Osteoblast (primary cell): Measurements from ENCODE around the gene CNIH2. TPM values are rescaled to one million over a fixed set of nuclear protein-coding genes. Genes with fewer than 3 reads are reported as not detected.

Source experiments
- DNase-seq: peaks from one replicate; pipeline ENCODE4 v3.0.0; 2011; ENCODE audit warnings: low spot score, mixed read lengths; ENCODE audit not compliant: insufficient read length; ENCODE audit errors: missing footprints
- H2AFZ ChIP-seq: 2 replicates; pipeline ENCODE4 v1.6.0; 2011; ENCODE audit warnings: mild to moderate bottlenecking, low read length
- H3K27ac ChIP-seq: 2 replicates; pipeline ENCODE4 v1.5.1; 2011; ENCODE audit warnings: mild to moderate bottlenecking, low read depth, low read length, moderate library complexity
- H3K27me3 ChIP-seq: 2 replicates; pipeline ENCODE4 v1.6.0; 2012; ENCODE audit warnings: mild to moderate bottlenecking, control low read depth, inconsistent platforms, low read length, moderate library complexity; ENCODE audit not compliant: insufficient read depth
- H3K36me3 ChIP-seq: 2 replicates; pipeline ENCODE4 v1.5.1; 2011; ENCODE audit warnings: mild to moderate bottlenecking, low read length, control low read depth, moderate library complexity; ENCODE audit not compliant: insufficient read depth
- H3K4me1 ChIP-seq: 2 replicates; pipeline ENCODE4 v1.5.1; 2011; ENCODE audit warnings: mild to moderate bottlenecking, low read length, control low read depth, moderate library complexity; ENCODE audit not compliant: insufficient read depth
- H3K4me2 ChIP-seq: 2 replicates; pipeline ENCODE4 v1.6.0; 2011; ENCODE audit warnings: mild to moderate bottlenecking, low read length; ENCODE audit not compliant: insufficient read depth
- H3K4me3 ChIP-seq: fragments of 200-600 bp; sonication (generic); 3 replicates; pipeline ENCODE4 v1.5.1; 2012; ENCODE audit warnings: mild to moderate bottlenecking, low read length, inconsistent platforms; ENCODE audit not compliant: insufficient read depth
- H3K79me2 ChIP-seq: 2 replicates; pipeline ENCODE4 v1.6.0; 2012; ENCODE audit warnings: mild to moderate bottlenecking, low read length, control low read depth, inconsistent platforms; ENCODE audit not compliant: insufficient read depth
- H3K9me3 ChIP-seq: 2 replicates; pipeline ENCODE4 v1.5.1; 2011; ENCODE audit warnings: low read depth, low read length, control low read depth
- H4K20me1 ChIP-seq: 2 replicates; pipeline ENCODE4 v1.6.0; 2012; ENCODE audit warnings: mild to moderate bottlenecking, low read length, control low read depth; ENCODE audit not compliant: insufficient read depth
- CTCF ChIP-seq: IDR thresholded peaks from 2 replicates; pipeline ENCODE4 v1.5.1; 2011; ENCODE audit warnings: mild to moderate bottlenecking, low read depth, low read length, moderate library complexity; ENCODE audit errors: extremely low read depth
- total RNA-seq: library from RNA; depleted of rRNA; stranded (reverse); fragments of >200 nt; gene quantifications from 2 replicates; pipeline ENCODE4 v1.2.3, GENCODE V29; 2012

Gene CNIH2
- total RNA-seq, 1 donor, result not detected

GRCh38 chr11:66262191-66262590, 15.8 kb upstream of the CNIH2 start:
- H3K9me3 ChIP-seq, result no peaks in the 10 kb centered on the region
- no peak overlapping the region for H3K27ac ChIP-seq
- peaks cover 19% of the 10 kb centered on the region for H3K79me2 ChIP-seq
- H4K20me1 ChIP-seq, result peaks cover 18% of the 10 kb centered on the region
- no peak for TF ChIP-seq CTCF
- H3K4me3 ChIP-seq, result no peak overlapping the region
- DNase-seq, result no peak
- H2AFZ ChIP-seq, result no peak overlapping the region
- H3K27me3 ChIP-seq, result no peaks in the 10 kb centered on the region
- H3K4me1 ChIP-seq, result peaks cover 13% of the 10 kb centered on the region
- H3K4me2 ChIP-seq, result no peak overlapping the region
- H3K36me3 ChIP-seq, result peaks cover 36% of the 10 kb centered on the region

DNA sequence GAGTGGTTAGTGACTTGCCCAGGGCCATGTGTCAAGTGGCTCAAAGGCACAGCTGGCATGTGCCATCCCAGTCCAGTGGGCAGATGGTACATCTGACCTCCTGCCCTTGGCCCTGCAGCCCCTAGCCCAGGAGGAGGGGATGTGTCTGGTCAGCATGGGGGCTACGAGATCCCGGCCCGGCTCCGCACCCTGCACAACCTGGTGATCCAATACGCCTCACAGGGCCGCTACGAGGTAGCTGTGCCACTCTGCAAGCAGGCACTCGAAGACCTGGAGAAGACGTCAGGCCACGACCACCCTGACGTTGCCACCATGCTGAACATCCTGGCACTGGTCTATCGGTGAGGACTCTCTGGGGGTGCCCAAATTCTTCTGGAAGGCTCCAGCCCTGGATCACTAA, 15.3 kb upstream of the CNIH2 start:
- H3K9me3 ChIP-seq, result no peaks in the 10 kb centered on the region
- H2AFZ ChIP-seq, result no peak overlapping the region
- no peak overlapping the region for H3K4me3 ChIP-seq
- H3K27me3 ChIP-seq, result no peaks in the 10 kb centered on the region
- H3K4me2 ChIP-seq, result no peak overlapping the region
- H3K36me3 ChIP-seq, result peaks cover 36% of the 10 kb centered on the region
- TF ChIP-seq CTCF, result no peak
- no peak for DNase-seq
- no peak overlapping the region for H3K27ac ChIP-seq
- H3K79me2 ChIP-seq, result peaks cover 19% of the 10 kb centered on the region
- H3K4me1 ChIP-seq, result peaks cover 13% of the 10 kb centered on the region
- peaks cover 18% of the 10 kb centered on the region for H4K20me1 ChIP-seq

DNA sequence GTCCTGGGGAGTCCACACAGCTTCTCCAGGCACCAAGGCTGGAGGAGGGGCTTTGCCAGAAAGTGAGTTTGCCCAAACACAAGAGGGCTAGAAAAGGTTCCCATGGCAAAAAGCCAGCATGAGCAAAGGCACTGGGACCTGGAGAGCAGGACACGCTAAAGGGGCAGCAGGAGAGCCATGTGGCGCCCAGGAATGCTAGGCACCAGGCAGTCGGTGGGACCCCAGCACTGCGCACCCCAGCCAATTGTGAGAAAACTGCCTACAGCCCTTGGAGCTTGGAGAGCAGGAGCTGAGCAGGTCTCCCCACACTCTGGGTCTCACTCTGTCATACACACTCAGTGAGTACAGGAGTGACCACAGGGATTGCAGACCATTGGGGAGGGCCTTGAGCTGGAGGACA, 14.7 kb upstream of the CNIH2 start:
- no peak for DNase-seq
- no peak for TF ChIP-seq CTCF
- Histone ChIP-seq H4K20me1 (peaks cover 18% of the 10 kb centered on the region), H3K27me3 (no peaks in the 10 kb centered on the region), H3K79me2 (peaks cover 15% of the 10 kb centered on the region), H3K4me1 (peaks cover 19% of the 10 kb centered on the region), H3K4me3 (no peak overlapping the region), H3K36me3 (peaks cover 36% of the 10 kb centered on the region), H3K9me3 (no peaks in the 10 kb centered on the region), H3K4me2 (no peak overlapping the region), H3K27ac (no peak overlapping the region), H2AFZ (no peak overlapping the region)

DNA sequence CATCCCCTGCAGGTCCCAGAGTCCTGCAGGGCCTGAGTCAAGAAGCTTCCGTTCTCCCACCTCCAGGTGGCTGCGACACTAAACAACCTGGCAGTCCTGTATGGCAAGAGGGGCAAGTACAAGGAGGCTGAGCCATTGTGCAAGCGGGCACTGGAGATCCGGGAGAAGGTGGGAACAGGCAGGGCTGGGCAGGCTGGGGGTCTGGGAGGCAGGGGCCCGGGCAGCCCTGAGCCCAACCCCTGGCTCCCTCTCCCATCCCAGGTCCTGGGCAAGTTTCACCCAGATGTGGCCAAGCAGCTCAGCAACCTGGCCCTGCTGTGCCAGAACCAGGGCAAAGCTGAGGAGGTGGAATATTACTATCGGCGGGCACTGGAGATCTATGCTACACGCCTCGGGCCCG, 14.2 kb upstream of the CNIH2 start:
- Histone ChIP-seq H3K27ac (no peak overlapping the region), H3K36me3 (peaks cover 36% of the 10 kb centered on the region), H4K20me1 (peaks cover 15% of the 10 kb centered on the region), H3K9me3 (no peaks in the 10 kb centered on the region), H3K4me2 (no peak overlapping the region), H2AFZ (no peak overlapping the region), H3K79me2 (peaks cover 14% of the 10 kb centered on the region), H3K4me1 (peaks cover 16% of the 10 kb centered on the region), H3K4me3 (no peak overlapping the region), H3K27me3 (no peaks in the 10 kb centered on the region)
- TF ChIP-seq CTCF, result no peak
- no peak for DNase-seq
